GM21381 (cell line): ENCODE data around the gene GTF3C5.
"Not testable (repeated sequence)": the region's sequence is repeated elsewhere in the genome, so short reads cannot be mapped to it uniquely, and the experiment has no call there.

ENCODE experiments used
- ATAC-seq: cut with Tn5 transposase; IDR thresholded peaks from one replicate; pipeline ENCODE4 v1.9.1; 2021; ENCODE audit warnings: mild to moderate bottlenecking, moderate library complexity; ENCODE audit not compliant: unreplicated experiment

GTF3C5 gene

GRCh38 chr9:132995121-132995420 is 35.7 kb upstream of the GTF3C5 start:
- no peak for ATAC-seq

GRCh38 chr9:132995879-132996278 is 34.9 kb upstream of the GTF3C5 start:
- ATAC-seq = no peak

- ATAC-seq = no peak
Observed at GRCh38 chr9:132996526-132996925, 34.3 kb upstream of the GTF3C5 start.

- no peak for ATAC-seq
Observed at GRCh38 chr9:132997591-132997990, 33.2 kb upstream of the GTF3C5 start.

- not testable (repeated sequence) for ATAC-seq
Observed at GRCh38 chr9:132998221-132998620, 32.6 kb upstream of the GTF3C5 start.

- no peak for ATAC-seq
Observed at GRCh38 chr9:132998831-132999635, 31.8 kb upstream of the GTF3C5 start.

- no peak for ATAC-seq
Observed at GRCh38 chr9:133002147-133003070, 28.4 kb upstream of the GTF3C5 start.

GRCh38 chr9:133003071-133003461 is 27.7 kb upstream of the GTF3C5 start:
- ATAC-seq = no peak

GRCh38 chr9:133003671-133004090 is 27.1 kb upstream of the GTF3C5 start:
- no peak for ATAC-seq

- no peak for ATAC-seq
Observed at GRCh38 chr9:133004091-133004998, 26.5 kb upstream of the GTF3C5 start.

GRCh38 chr9:133004999-133005760 is 25.6 kb upstream of the GTF3C5 start:
- no peak for ATAC-seq

GRCh38 chr9:133005957-133006356 is 24.8 kb upstream of the GTF3C5 start:
- ATAC-seq = no peak

- no peak for ATAC-seq
Observed at GRCh38 chr9:133006731-133007352, 24.0 kb upstream of the GTF3C5 start.

- ATAC-seq = no peak
Observed at GRCh38 chr9:133008406-133008805, 22.4 kb upstream of the GTF3C5 start.

- no peak for ATAC-seq
Observed at GRCh38 chr9:133008824-133009223, 22.0 kb upstream of the GTF3C5 start.

GRCh38 chr9:133009906-133010582 is 20.8 kb upstream of the GTF3C5 start:
- no peak for ATAC-seq

GRCh38 chr9:133014696-133015095 is 16.1 kb upstream of the GTF3C5 start:
- no peak for ATAC-seq

- no peak for ATAC-seq
Observed at GRCh38 chr9:133023117-133023890, 7.5 kb upstream of the GTF3C5 start.

GRCh38 chr9:133026426-133026825 is 4.4 kb upstream of the GTF3C5 start:
- no peak for ATAC-seq
